PC-3 (cell line): ENCODE data around the gene KRTAP12-3.

Source experiments
- EZH2phosphoT487 ChIP-seq: fragments of 300-600 bp; sonication (generic); IDR thresholded peaks from 2 replicates; pipeline ENCODE4 v1.6.1; 2018; ENCODE audit warnings: mild to moderate bottlenecking, antibody characterized with exemption, low read length, borderline replicate concordance
- TF ChIP-seq, protein P1 (sequence below): fragments of 300-600 bp; sonication (generic); conservative IDR thresholded peaks from 2 replicates; pipeline ENCODE4 v1.5.1; 2017; ENCODE audit warnings: antibody characterized with exemption, low read depth, mild to moderate bottlenecking, low read length

DNA sequence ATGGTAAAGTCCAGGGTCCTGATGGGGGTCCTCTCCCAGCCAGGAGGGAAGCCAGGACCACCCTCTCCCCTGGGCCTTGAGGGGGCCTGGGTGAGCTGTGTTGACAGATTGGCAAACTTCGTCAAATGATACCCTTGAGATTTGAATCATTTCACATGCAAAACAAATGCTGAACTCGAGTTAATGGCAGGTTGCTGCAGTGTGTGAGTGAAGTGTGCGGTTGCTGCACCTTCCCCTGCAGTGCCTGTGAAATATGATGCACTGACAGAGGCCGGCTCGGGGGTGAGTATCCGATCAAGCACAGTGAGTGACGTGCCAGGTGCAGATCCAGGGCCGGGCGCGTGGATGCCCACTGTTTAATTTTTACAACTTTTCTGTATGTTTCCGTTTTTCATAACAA is 29.9 kb downstream of the KRTAP12-3 start:
- TF ChIP-seq, protein P1, sequence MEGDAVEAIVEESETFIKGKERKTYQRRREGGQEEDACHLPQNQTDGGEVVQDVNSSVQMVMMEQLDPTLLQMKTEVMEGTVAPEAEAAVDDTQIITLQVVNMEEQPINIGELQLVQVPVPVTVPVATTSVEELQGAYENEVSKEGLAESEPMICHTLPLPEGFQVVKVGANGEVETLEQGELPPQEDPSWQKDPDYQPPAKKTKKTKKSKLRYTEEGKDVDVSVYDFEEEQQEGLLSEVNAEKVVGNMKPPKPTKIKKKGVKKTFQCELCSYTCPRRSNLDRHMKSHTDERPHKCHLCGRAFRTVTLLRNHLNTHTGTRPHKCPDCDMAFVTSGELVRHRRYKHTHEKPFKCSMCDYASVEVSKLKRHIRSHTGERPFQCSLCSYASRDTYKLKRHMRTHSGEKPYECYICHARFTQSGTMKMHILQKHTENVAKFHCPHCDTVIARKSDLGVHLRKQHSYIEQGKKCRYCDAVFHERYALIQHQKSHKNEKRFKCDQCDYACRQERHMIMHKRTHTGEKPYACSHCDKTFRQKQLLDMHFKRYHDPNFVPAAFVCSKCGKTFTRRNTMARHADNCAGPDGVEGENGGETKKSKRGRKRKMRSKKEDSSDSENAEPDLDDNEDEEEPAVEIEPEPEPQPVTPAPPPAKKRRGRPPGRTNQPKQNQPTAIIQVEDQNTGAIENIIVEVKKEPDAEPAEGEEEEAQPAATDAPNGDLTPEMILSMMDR: no peak
- TF ChIP-seq EZH2phosphoT487: no peak
